HL-60 (cell line): ENCODE results near the gene ACE2.

Source experiments
- DNase-seq, 2 experiments: peaks; one replicate each; pipeline ENCODE4 v3.0.0-alpha.2; 2010 to 2020; ENCODE audit warnings: low read depth in 1 of 2, low spot score in 1 of 2
- H3K27ac ChIP-seq: fragments of 250-450 bp; sonication (Bioruptor Pico); replicated peaks from 2 replicates; pipeline ENCODE4 v1.5.1; 2020; ENCODE audit warnings: mild to moderate bottlenecking, moderate library complexity
- H3K27me3 ChIP-seq: fragments of 250-450 bp; sonication (Bioruptor Pico); 2 replicates; pipeline ENCODE4 v1.5.1; 2021; ENCODE audit warnings: mild to moderate bottlenecking, moderate library complexity; ENCODE audit not compliant: insufficient read depth, poor library complexity, severe bottlenecking
- H3K4me3 ChIP-seq: replicated peaks from 2 replicates; pipeline ENCODE4 v1.5.1; 2011; ENCODE audit warnings: mild to moderate bottlenecking, control low read depth, low read length; ENCODE audit not compliant: insufficient read depth
- CTCF ChIP-seq: IDR thresholded peaks from one replicate; pipeline ENCODE4 v1.5.1; 2011; ENCODE audit warnings: low read length, control low read depth, inconsistent platforms; ENCODE audit not compliant: insufficient read depth
- GABPA ChIP-seq: IDR thresholded peaks from 2 replicates; pipeline ENCODE4 v1.6.1; 2012; ENCODE audit warnings: low read depth
- POLR2AphosphoS5 ChIP-seq: IDR thresholded peaks from 2 replicates; pipeline ENCODE4 v1.6.1; 2012; ENCODE audit warnings: low read depth
- REST ChIP-seq: IDR thresholded peaks from 2 replicates; pipeline ENCODE4 v1.6.1; 2012; ENCODE audit warnings: low read depth; ENCODE audit not compliant: insufficient replicate concordance
- SPI1 ChIP-seq: IDR thresholded peaks from 2 replicates; pipeline ENCODE4 v1.6.1; 2012; ENCODE audit warnings: low read depth, mild to moderate bottlenecking, borderline replicate concordance

ACE2 gene

GRCh38 chrX:15598026-15598425 is 2.7 kb downstream of the ACE2 start:
- Histone ChIP-seq H3K4me3 (no peak overlapping the region), H3K27ac (no peak overlapping the region), H3K27me3 (peaks cover 5% of the 10 kb centered on the region)
- TF ChIP-seq REST: no peak
- TF ChIP-seq GABPA: no peak
- no peak for TF ChIP-seq POLR2AphosphoS5
- no peak for TF ChIP-seq SPI1
- TF ChIP-seq CTCF: no peak
- DNase-seq: no peak

GRCh38 chrX:15594371-15594770 is 6.4 kb downstream of the ACE2 start:
- no peak overlapping the region for H3K27ac ChIP-seq
- DNase-seq: no peak
- peaks cover 2% of the 10 kb centered on the region for H3K27me3 ChIP-seq
- TF ChIP-seq POLR2AphosphoS5: no peak
- TF ChIP-seq REST: no peak
- TF ChIP-seq SPI1: no peak
- no peak for TF ChIP-seq GABPA
- no peak for TF ChIP-seq CTCF
- H3K4me3 ChIP-seq: no peak overlapping the region

- H3K27me3 ChIP-seq: peaks cover 3% of the 10 kb centered on the region
- no peak overlapping the region for H3K4me3 ChIP-seq
- DNase-seq: no peak
- no peak overlapping the region for H3K27ac ChIP-seq
- TF ChIP-seq GABPA (no peak), REST (no peak), SPI1 (no peak), POLR2AphosphoS5 (no peak), CTCF (no peak)
Observed at GRCh38 chrX:15579778-15580747, 20.7 kb downstream of the ACE2 start.
